GM13976 (cell line): ENCODE data around the gene VARS1.

Experiments used
- DNase-seq: peaks from one replicate; pipeline ENCODE4 v3.0.0; 2012; ENCODE audit warnings: low spot score
- in situ Hi-C: fragments of 300-500 bp; cut with MboI; formaldehyde crosslinking; loops from one replicate; pipeline ENCODE4 v1.12.0; 2022; ENCODE audit warnings: low sequenced_read_pairs, mixed read lengths, inconsistent platforms; ENCODE audit not compliant: unreplicated experiment
- TF ChIP-seq, protein P1 (sequence below): IDR thresholded peaks from 2 replicates; pipeline ENCODE4 v1.5.1; 2012; ENCODE audit warnings: borderline replicate concordance, mild to moderate bottlenecking; ENCODE audit not compliant: insufficient read depth; ENCODE audit errors: extremely low read depth, missing control alignments, control extremely low read depth

VARS1 gene

DNA sequence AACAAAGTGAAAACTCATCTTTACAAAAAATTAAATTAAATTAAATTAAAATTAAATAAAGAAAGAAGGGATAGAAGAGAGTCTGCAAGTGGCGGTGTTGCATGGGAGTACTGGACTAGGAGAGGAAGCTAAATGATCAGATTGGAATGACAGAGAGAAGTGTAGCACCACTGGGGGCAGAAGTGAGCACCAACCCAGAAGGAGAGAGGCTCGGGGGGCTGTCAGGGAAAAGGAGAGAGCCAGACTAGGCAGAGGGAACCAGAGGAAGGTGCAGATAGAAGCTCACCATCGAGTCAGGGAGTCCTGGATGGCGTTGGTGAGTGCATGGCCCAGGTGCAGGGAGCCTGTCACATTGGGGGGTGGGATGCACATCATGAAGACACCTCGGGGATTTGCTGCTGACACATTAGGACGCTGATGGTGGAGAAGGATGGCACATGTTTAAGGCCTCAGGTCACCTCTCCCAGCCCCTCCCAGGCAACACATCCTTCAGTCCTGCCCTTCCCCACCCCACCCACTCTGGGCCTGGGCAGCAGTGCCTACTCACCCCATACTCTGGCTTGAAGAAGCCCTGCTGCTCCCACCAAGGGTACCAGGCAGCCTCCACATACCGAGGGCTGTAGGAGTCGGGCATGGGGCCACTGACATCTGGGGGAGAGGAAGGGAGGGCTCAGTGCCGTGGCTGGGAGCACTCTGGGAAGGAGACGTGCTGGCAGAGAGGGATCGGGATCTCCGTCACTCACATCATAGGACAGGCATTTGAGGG, 4.0 kb downstream of the VARS1 start:
- peak; percentile 68 for DNase-seq
- in situ Hi-C loops = no loop called here
- TF ChIP-seq, protein P1, sequence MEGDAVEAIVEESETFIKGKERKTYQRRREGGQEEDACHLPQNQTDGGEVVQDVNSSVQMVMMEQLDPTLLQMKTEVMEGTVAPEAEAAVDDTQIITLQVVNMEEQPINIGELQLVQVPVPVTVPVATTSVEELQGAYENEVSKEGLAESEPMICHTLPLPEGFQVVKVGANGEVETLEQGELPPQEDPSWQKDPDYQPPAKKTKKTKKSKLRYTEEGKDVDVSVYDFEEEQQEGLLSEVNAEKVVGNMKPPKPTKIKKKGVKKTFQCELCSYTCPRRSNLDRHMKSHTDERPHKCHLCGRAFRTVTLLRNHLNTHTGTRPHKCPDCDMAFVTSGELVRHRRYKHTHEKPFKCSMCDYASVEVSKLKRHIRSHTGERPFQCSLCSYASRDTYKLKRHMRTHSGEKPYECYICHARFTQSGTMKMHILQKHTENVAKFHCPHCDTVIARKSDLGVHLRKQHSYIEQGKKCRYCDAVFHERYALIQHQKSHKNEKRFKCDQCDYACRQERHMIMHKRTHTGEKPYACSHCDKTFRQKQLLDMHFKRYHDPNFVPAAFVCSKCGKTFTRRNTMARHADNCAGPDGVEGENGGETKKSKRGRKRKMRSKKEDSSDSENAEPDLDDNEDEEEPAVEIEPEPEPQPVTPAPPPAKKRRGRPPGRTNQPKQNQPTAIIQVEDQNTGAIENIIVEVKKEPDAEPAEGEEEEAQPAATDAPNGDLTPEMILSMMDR = peak; percentile 52

DNA sequence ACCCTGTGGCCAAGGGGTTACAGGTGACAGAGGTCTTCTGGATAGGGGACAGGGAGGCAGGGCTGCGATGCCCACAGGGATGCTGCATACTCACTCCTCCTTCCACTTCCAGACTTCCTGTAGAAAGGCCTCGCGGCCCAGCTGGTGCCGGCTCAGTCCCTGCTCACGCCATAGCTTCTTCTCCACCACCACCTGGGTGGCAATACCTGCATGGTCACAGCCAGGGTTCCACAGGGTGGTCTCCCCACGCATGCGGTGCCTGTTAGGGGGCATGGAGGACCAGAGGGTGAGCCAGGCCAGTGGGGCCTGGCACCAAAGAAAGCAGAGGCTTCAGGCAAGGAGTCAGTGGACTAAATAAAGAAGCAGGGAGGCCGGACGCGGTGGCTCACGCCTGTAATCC, 10.1 kb downstream of the VARS1 start:
- DNase-seq = no peak
- in situ Hi-C loops = no loop called here
- TF ChIP-seq, protein P1 = no peak

DNA sequence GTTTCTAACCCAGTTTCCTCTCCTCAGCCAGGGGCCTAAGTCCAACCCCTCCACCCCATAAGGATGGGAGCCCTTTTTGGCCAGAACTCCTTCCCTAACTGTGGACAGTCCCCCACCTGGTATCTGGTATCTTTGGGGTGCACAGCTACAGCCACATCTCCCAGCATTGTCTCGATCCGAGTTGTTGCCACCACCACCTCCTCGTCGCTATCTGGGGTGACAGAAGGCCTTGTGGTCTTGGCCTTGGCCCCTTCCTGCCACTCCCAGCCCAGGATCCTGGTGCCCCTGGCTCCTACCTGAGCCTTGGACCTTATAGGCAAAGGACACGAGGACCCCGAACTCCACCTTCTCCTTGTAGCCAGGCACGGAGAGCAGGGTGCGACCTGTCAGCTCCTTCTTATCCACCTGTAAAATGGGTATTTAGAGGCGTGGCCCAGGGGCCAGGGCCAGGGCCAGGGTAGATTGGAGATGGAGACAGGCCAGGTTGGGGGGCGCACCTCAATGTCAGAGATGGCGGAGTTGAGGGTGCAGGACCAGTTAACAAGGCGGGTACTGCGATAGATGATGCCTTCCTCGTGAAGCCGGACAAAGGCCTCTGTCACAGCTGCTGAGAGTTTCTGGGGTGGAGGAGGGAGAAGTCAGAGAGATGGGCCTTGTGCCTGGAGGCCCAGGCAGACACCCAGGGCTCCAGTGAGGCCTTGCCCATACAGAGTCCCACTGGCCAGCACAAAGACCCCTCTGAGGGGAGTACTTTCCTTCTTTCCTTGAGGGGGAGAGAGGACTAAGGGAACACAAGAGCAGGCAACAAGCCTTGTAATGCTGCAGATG, 11.2 kb downstream of the VARS1 start:
- in situ Hi-C loops = no loop called here
- DNase-seq = no peak
- TF ChIP-seq, protein P1 = no peak

DNA sequence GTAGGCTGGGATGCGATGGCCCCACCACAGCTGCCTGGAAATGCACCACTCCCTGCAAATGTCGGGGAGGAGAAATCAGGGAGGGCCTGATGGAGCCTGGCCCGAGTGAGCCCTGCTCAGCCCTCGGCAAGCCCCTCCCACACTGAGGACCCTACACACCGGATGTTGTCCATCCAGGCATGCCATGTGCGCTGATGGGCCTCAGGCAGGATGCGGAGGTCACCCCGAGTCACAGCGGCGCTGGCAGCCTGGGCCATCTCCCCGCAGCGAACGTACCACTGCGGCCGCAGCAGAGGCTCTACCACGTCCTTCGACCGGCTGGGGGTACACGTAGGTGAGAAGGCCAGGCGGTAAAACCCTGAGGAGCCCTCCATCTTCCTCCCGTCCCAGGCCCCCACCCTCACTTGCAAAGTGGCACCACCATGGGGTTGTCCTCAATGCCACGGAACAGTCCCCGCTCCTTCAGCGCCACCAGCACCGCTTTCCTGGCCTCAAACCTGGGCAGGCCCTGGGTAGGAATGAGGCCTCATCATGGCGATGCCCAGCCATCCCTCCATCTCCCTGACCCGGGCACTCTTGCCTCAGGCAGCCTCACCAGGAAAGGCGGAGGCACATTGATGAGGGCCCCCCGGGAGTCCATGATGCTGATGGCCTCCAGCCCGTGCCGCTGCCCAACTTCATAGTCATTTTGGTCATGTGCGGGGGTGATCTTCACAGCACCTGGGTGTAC, 13.3 kb downstream of the VARS1 start:
- no peak for DNase-seq
- in situ Hi-C loops = no loop called here
- TF ChIP-seq, protein P1 = no peak

DNA sequence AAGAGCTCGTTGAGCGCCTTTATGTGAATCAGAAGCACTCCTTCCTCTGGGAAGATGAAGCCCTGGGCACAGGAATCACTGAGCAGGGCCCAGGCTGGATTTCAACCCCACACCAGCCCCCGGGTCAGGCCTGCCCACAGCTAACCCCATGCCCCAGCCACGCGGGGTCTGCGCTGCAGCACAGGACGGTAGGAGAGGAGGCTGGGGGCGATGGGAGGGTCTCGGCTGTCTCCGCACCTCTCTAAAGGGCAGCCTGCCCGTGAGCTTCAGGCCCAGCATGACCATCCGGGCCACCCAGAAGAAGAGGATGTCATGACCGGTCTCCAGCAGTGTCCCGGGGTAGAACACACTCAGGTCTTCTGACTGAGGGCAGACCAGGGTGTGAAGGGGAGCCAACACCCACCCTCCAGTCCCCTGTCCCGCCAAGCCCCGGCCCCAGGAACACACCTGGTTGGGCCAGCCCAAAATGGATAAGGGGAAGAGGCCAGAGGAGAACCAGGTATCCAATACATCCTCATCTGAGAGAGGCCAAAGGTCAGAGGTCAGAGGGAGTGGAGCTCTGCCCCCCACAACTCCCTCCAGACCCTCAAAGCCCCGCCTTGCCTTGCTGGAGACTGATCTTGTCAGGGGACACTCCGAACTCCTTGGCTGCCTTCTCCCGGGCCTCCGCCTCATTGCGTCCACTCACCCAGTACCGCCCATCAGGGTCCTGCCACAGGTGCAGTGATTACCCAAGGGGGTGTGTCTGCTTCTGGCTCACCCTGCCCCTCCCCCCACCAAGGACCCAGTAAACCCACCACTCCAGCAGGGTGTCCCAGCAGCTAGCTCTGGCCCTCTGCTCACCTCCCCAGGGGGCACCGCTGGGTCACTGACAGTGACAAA, 14.1 kb downstream of the VARS1 start:
- in situ Hi-C loops = no loop called here
- TF ChIP-seq, protein P1 = no peak
- DNase-seq = no peak
